22Rv1 (cell line): Measurements from ENCODE around the gene CSPG4.

Experiments used
- H3K27ac ChIP-seq: fragments of 450-650 bp; 2 replicates; pipeline ENCODE4 v1.5.1; 2017
- CTCF ChIP-seq: fragments of 450-650 bp; IDR thresholded peaks from 2 replicates; pipeline ENCODE4 v1.5.1; 2017; ENCODE audit warnings: mild to moderate bottlenecking
- ZFX ChIP-seq: fragments of 450-650 bp; IDR thresholded peaks from 2 replicates; pipeline ENCODE4 v1.6.1; 2017; ENCODE audit warnings: antibody characterized with exemption, borderline replicate concordance

Gene CSPG4

GRCh38 chr15:75661100-75661755, 51.4 kb downstream of the CSPG4 start:
- H3K27ac ChIP-seq = no peak overlapping the region
- TF ChIP-seq ZFX = no peak
- no peak for TF ChIP-seq CTCF

GRCh38 chr15:75659928-75660645, 52.6 kb downstream of the CSPG4 start:
- no peak overlapping the region for H3K27ac ChIP-seq
- no peak for TF ChIP-seq CTCF
- TF ChIP-seq ZFX = no peak

- TF ChIP-seq ZFX = no peak
- TF ChIP-seq CTCF = no peak
- H3K27ac ChIP-seq = no peak overlapping the region
These were observed 53.4 kb downstream of the CSPG4 start for GRCh38 chr15:75659141-75659771.

- TF ChIP-seq CTCF = no peak
- no peak for TF ChIP-seq ZFX
- no peak overlapping the region for H3K27ac ChIP-seq
These were observed 55.8 kb downstream of the CSPG4 start for GRCh38 chr15:75656813-75657212.

- H3K27ac ChIP-seq = no peak overlapping the region
- TF ChIP-seq ZFX (no peak), CTCF (no peak)
These were observed 56.3 kb downstream of the CSPG4 start for GRCh38 chr15:75656331-75656730.

GRCh38 chr15:75655931-75656330, 56.7 kb downstream of the CSPG4 start:
- TF ChIP-seq ZFX = no peak
- no peak for TF ChIP-seq CTCF
- no peak overlapping the region for H3K27ac ChIP-seq
